Subcutaneous abdominal adipose tissue (tissue), 5 donors: Measurements from ENCODE around the gene ZNF672.
"Not testable (repeated sequence)": the region's sequence is repeated elsewhere in the genome, so short reads cannot be mapped to it uniquely, and the experiment has no call there.

Source experiments
- H3K27ac ChIP-seq: one replicate; pipeline ENCODE4 v1.7.0; 2013; ENCODE audit warnings: low read depth, mild to moderate bottlenecking, inconsistent platforms, low read length, moderate library complexity
- H3K27me3 ChIP-seq, 5 donors: one replicate each; pipeline ENCODE4 v1.7.0; 2013; ENCODE audit warnings: low read length in 5 of 5, inconsistent platforms in 1 of 5; ENCODE audit not compliant: control insufficient read depth in 5 of 5, insufficient read depth in 4 of 5
- H3K36me3 ChIP-seq, 5 donors: one replicate each; pipeline ENCODE4 v1.7.0; 2013; ENCODE audit warnings: low read length in 5 of 5; ENCODE audit not compliant: control insufficient read depth in 5 of 5, insufficient read depth in 5 of 5
- H3K4me1 ChIP-seq, 5 donors: one replicate each; pipeline ENCODE4 v1.7.0; 2013; ENCODE audit warnings: low read length in 5 of 5, mild to moderate bottlenecking in 3 of 5, moderate library complexity in 1 of 5; ENCODE audit not compliant: control insufficient read depth in 5 of 5, insufficient read depth in 5 of 5
- H3K4me3 ChIP-seq, 5 donors: one replicate each; pipeline ENCODE4 v1.7.0; 2013; ENCODE audit warnings: low read length in 5 of 5, low read depth in 1 of 5
- H3K9ac ChIP-seq, 5 donors: one replicate each; pipeline ENCODE4 v1.7.0; 2013; ENCODE audit warnings: low read length in 5 of 5, mild to moderate bottlenecking in 4 of 5, moderate library complexity in 3 of 5
- H3K9me3 ChIP-seq, 5 donors: one replicate each; pipeline ENCODE4 v1.7.0; 2013; ENCODE audit warnings: low read length in 5 of 5; ENCODE audit not compliant: control insufficient read depth in 5 of 5
- donor health status: healthy.
- donor health status: healthy.
- donor health status: healthy.
- donor health status: healthy.
- donor health status: healthy.

ZNF672 gene

GRCh38 chr1:248837781-248838356, at the start of gene ZNF672:
Gene ZNF672, plus strand, starts transcription at chr1:248838224. Its CDS starts 9,051 bp downstream, at chr1:248847275.
- H3K36me3 ChIP-seq, result peaks cover 0 to 4% (median 0%) of the 10 kb centered on the region in 5 donors
- H3K4me3 ChIP-seq, result peak within 1 kb of the TSS; percentile 78 to 92 (median 86)
- H3K27me3 ChIP-seq, result no peaks in the 10 kb centered on the region
- H3K9me3 ChIP-seq, result no peaks in the 10 kb centered on the region
- peaks cover 2 to 52% (median 30%) of the 10 kb centered on the region in 5 donors for H3K4me1 ChIP-seq
- peak within 1 kb of the TSS; percentile 100 for H3K27ac ChIP-seq
- peak within 1 kb of the TSS; percentile 81 to 97 (median 93) for H3K9ac ChIP-seq

GRCh38 chr1:248788327-248788726, 49.7 kb upstream of the ZNF672 start:
- H3K9ac ChIP-seq, result no peak overlapping the region
- no peaks in the 10 kb centered on the region for H3K36me3 ChIP-seq
- no peak overlapping the region for H3K4me3 ChIP-seq
- no peaks in the 10 kb centered on the region for H3K9me3 ChIP-seq
- no peak overlapping the region for H3K27ac ChIP-seq
- H3K27me3 ChIP-seq, result peaks cover 0 to 5% (median 0%) of the 10 kb centered on the region in 5 donors
- H3K4me1 ChIP-seq, result no peaks in the 10 kb centered on the region

GRCh38 chr1:248789337-248789736, 48.7 kb upstream of the ZNF672 start:
- H3K9ac ChIP-seq, H3K4me1 ChIP-seq, H3K36me3 ChIP-seq, H3K9me3 ChIP-seq, H3K27ac ChIP-seq, H3K27me3 ChIP-seq, H3K4me3 ChIP-seq: not testable (repeated sequence)

- no peaks in the 10 kb centered on the region for H3K27me3 ChIP-seq
- H3K36me3 ChIP-seq, result no peaks in the 10 kb centered on the region
- H3K4me1 ChIP-seq, result no peaks in the 10 kb centered on the region
- H3K9me3 ChIP-seq, result peaks cover 0 to 6% (median 2%) of the 10 kb centered on the region in 5 donors
- no peak overlapping the region for H3K27ac ChIP-seq
- H3K4me3 ChIP-seq, result no peak overlapping the region
- H3K9ac ChIP-seq, result no peak overlapping the region
Observed at GRCh38 chr1:248790456-248790855, 47.6 kb upstream of the ZNF672 start.

GRCh38 chr1:248791010-248791409, 47.0 kb upstream of the ZNF672 start:
- no peaks in the 10 kb centered on the region for H3K36me3 ChIP-seq
- peaks cover 0 to 7% (median 6%) of the 10 kb centered on the region in 5 donors for H3K9me3 ChIP-seq
- H3K9ac ChIP-seq, result no peak overlapping the region
- H3K4me1 ChIP-seq, result no peaks in the 10 kb centered on the region
- no peak overlapping the region for H3K4me3 ChIP-seq
- no peaks in the 10 kb centered on the region for H3K27me3 ChIP-seq
- H3K27ac ChIP-seq, result no peak overlapping the region

GRCh38 chr1:248792342-248792741, 45.7 kb upstream of the ZNF672 start:
- Histone ChIP-seq H3K9me3 (peaks cover 0 to 7% (median 6%) of the 10 kb centered on the region in 5 donors), H3K27ac (no peak overlapping the region), H3K27me3 (no peaks in the 10 kb centered on the region), H3K9ac (no peak overlapping the region), H3K4me1 (no peaks in the 10 kb centered on the region), H3K36me3 (no peaks in the 10 kb centered on the region), H3K4me3 (no peak overlapping the region)

- no peaks in the 10 kb centered on the region for H3K4me1 ChIP-seq
- H3K4me3 ChIP-seq, result no peak overlapping the region
- no peak overlapping the region for H3K9ac ChIP-seq
- H3K27me3 ChIP-seq, result no peaks in the 10 kb centered on the region
- H3K9me3 ChIP-seq, result peaks cover 0 to 7% (median 6%) of the 10 kb centered on the region in 5 donors
- H3K27ac ChIP-seq, result no peak overlapping the region
- no peaks in the 10 kb centered on the region for H3K36me3 ChIP-seq
Observed at GRCh38 chr1:248793592-248793991, 44.4 kb upstream of the ZNF672 start.

- H3K4me1 ChIP-seq, H3K9ac ChIP-seq, H3K27me3 ChIP-seq, H3K27ac ChIP-seq, H3K4me3 ChIP-seq, H3K9me3 ChIP-seq, H3K36me3 ChIP-seq: not testable (repeated sequence)
Observed at GRCh38 chr1:248794663-248795062, 43.4 kb upstream of the ZNF672 start.

- H3K27ac ChIP-seq, result no peak overlapping the region
- no peaks in the 10 kb centered on the region for H3K4me1 ChIP-seq
- H3K27me3 ChIP-seq, result peaks cover 0 to 4% (median 0%) of the 10 kb centered on the region in 5 donors
Observed at GRCh38 chr1:248798791-248799190, 39.2 kb upstream of the ZNF672 start.

GRCh38 chr1:248800459-248800858, 37.6 kb upstream of the ZNF672 start:
- peaks cover 0 to 12% (median 3%) of the 10 kb centered on the region in 5 donors for H3K4me1 ChIP-seq
- H3K9me3 ChIP-seq, result peaks cover 0 to 5% (median 2%) of the 10 kb centered on the region in 5 donors
- H3K27ac ChIP-seq, result no peak overlapping the region

More at GRCh38 chr1:248798791-248799190, 39.2 kb upstream of the ZNF672 start:
- Histone ChIP-seq H3K9ac (no peak overlapping the region), H3K9me3 (peaks cover 0 to 7% (median 6%) of the 10 kb centered on the region in 5 donors), H3K4me3 (no peak overlapping the region), H3K36me3 (no peaks in the 10 kb centered on the region)

More at GRCh38 chr1:248800459-248800858, 37.6 kb upstream of the ZNF672 start:
- no peaks in the 10 kb centered on the region for H3K36me3 ChIP-seq
- peaks cover 0 to 4% (median 0%) of the 10 kb centered on the region in 5 donors for H3K27me3 ChIP-seq
- no peak overlapping the region for H3K9ac ChIP-seq
- no peak overlapping the region for H3K4me3 ChIP-seq
